CD4-positive, alpha-beta T cell treated with Interleukin-17A for 1 hour (primary cell): ENCODE data around the gene PDIA6.
A peak's percentile ranks its signal among the peaks of the same experiment; 100 is the strongest.
"Not testable (repeated sequence)": the region's sequence is repeated elsewhere in the genome, so short reads cannot be mapped to it uniquely, and the experiment has no call there.

ENCODE experiments used
- DNase-seq: peaks from one replicate; pipeline ENCODE4 v3.0.0-alpha.2; 2020

The PDIA6 gene

DNA sequence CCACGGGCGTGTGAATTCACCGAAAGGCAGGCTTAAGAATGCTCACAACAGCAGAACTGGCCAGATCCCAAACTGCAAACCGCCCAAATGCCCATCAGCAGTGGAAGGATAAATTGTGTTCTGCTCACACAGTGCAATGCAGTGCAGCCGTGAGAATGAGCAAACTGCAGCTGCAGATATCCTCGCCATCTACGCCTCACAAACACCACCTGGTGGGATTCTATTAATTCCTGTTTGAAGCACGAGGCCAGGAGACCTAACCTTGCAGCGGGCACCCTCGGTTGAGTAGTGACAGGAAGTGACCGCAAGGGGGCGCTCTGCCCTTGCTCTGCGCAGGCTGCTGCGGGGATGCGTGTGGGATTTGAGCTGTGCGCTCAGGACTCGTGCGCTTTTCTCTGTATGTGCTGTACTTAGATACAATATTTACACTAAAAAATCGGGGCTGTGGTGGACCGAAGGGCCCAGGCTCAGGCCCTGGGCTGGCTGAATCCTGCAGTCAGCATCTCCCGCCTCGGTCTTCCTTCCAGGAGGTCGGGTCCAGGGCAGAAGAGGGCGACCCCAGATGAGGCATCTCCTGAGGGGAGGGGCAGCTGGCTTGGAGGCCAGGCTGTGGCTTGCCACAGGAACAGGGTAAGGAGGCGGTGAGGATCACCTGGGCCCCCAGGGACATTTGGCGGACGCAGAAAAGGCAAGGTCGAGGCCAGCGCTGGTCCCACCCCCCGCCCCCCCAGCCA is 19.8 kb upstream of the PDIA6 start:
- peak; percentile 80 for DNase-seq

DNA sequence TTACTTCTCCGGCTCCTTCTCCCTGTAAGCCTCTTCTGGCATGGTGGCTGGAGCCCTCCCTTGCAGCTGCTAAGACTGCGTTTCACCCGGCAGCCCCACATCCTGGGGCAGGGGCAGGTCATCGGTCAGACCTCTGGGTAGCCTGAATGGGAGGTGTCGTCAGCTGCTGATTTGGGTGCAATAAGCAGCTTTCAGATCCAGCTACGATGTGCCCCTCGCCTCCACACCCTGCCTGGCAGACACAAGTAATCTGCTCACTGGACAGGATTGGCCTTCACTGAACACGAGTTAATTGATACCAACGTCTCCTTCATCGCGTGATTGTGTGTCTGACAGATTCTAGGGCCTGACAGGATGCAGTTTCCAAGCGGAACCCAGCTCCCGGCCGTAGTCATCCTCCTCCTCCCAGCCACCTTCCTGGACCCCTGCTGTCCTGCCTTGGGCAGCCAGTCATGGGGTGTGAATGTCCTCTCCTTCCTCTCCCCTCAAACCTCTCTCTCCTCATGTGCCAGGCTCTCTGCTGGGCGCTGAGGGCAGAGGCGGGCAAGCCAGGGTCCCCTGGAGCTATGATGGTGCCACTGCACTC is 18.9 kb upstream of the PDIA6 start:
- DNase-seq, result no peak

GRCh38 chr2:10830641-10831399 is 18.2 kb upstream of the PDIA6 start:
- DNase-seq, result no peak

DNA sequence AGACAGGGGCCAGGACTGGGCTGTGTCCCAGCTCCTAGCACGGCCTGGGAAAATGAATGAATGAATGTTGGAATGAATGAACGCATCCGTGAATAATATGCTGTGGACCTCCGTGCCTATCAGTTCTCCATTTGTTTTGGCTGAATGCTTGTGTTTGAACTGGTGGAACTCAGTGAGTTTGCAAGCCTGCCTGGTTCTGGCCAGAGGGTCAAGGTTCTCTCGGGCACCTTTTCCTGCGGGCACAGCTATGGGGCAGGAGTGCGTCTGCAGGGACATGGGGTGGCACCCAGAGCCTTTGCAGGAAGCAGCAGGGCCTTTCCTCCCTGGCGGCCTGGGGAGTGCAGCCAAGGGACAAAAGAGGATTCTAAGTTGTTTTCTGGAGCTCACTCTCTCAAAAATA is 17.6 kb upstream of the PDIA6 start:
- DNase-seq, result no peak

DNA sequence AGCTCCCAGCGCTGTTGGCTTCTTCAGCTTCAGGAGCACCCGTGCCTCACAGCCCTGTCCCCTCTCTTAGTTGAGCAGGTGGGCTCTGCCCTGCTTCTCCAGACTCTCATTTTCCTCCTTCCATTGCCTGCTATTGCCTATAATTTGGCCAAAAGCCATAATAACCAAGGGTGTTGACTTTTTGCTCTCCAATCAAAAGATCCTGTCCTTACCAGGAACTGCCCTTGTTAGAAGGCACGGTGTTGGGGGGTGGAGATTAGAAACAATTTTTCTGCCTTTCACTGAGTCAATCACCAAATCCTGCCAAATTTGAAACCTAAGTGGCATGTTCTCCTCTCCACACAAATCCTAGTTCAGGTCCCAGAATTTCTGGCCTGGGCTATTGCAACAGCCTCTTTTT is 16.7 kb upstream of the PDIA6 start:
- DNase-seq, result no peak

- DNase-seq, result no peak
These were observed 15.8 kb upstream of the PDIA6 start for GRCh38 chr2:10828346-10828745.

DNA sequence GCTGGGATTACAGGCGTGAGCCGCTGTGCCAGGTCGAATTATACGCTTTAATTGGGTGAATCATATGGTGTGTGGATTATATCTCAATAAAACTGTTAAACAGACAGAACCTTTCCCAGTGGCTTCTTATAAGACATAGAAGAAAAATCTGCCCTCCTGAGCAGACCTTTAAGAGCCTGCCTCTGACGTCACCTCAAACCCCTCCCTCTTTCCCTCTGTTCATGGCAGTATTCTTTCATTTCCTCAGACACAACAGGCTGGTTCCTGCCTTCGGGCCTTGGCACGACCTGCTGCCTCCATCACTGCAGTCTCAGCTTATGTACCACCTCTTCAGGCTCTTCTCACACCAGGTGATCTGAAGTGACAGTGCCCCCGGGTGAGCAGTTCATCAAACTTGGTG is 14.0 kb upstream of the PDIA6 start:
- no peak for DNase-seq

DNA sequence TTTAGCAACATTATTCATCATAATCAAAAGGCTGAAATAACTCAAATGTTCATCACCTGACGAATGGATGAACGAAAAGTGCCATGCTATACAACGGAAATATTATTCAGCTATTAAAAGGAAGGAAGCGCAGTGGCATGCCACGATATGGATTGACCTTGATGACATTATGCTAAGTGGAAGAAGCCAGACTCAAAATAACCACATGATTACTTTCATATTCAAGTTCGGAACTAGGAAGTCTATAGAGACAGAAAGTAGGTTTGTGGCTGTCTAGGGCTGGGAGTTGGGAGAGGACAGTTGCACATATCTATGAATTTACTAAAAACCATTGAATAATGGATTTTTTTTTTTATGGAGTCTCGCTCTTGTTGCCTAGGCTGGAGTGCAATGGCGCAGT is 13.4 kb upstream of the PDIA6 start:
- no peak for DNase-seq

GRCh38 chr2:10824191-10824590 is 11.6 kb upstream of the PDIA6 start:
- no peak for DNase-seq

- DNase-seq, result no peak
These were observed 8.6 kb upstream of the PDIA6 start for GRCh38 chr2:10820978-10821695.

- DNase-seq, result no peak
These were observed 8.0 kb upstream of the PDIA6 start for GRCh38 chr2:10820562-10820961.

- no peak for DNase-seq
These were observed 7.2 kb upstream of the PDIA6 start for GRCh38 chr2:10819714-10820314.

- DNase-seq, result no peak
These were observed 6.4 kb upstream of the PDIA6 start for GRCh38 chr2:10818984-10819383.

DNA sequence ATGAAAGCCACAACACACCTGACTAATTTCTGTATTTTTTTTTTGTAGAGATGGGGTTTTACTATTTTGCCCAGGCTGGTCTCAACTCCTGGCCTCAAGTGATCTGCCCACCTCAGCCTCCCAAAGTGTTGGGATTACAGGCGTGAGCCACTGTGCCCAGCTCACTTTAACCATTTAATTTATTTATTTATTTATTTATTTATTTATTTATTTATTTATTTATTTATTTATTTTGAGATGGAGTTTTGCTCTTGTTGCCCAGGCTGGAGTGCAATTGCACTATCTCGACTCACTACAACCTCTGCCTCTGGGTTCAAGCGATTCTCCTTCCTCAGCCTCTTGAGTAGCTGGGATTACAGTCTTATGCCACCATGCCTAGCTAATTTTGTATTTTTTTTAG is 5.7 kb upstream of the PDIA6 start:
- DNase-seq, result not testable (repeated sequence)

DNA sequence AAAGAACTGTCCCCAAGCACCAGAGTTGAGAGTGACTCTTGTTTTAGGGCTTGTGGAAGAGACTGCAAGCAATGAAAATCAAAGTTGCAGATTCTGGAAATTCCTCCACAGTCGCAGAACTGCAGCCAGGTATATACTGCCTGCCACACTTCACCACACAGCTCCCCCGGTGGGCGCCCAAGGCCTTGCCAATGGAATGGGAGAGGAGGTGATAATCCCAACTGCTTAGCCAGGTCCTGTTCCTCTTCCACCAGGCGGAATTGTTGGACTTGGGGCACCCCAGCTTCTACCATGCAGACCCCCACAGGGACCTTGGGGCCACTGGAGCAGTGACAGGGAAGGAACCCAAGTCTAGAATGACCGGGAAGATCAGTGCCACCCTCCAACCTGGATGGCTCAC is 4.8 kb upstream of the PDIA6 start:
- DNase-seq, result no peak

DNA sequence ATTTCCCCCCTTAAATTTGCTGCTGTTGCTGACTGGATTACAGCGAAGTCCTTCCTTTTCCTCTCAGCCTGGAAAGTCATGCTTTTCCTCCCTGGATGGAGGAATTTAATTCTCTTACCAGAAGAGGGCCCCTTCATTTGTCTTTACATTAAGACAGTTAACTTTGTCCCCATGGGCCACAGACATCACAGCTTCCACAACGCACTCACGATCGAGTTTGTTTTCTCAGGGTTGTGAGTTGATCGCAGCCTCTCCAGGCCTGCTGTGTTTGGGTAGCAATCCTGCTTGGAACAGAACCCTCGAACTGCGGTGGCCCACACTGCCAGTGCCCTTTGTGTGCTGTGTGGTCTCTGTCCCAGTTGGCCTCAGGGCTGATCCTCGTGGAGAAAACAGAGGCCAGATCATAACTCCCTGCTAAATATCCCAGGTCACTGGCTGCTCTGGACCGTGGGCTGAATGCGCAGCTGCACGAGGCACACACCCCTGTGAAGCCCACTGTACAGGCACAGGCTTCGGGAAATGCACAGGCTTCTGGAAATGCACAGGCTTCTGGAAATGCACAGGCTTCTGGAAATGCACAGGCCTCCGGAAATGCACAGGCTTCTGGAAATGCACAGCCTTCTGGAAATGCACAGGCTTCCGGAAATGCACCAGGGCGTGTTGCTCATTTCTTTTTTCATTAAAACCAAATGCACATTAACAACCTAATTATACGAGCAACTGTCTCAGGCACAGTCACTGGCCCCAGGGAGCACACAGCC is 2.2 kb upstream of the PDIA6 start:
- no peak for DNase-seq

GRCh38 chr2:10814142-10814541 is 1.6 kb upstream of the PDIA6 start:
- no peak for DNase-seq

DNA sequence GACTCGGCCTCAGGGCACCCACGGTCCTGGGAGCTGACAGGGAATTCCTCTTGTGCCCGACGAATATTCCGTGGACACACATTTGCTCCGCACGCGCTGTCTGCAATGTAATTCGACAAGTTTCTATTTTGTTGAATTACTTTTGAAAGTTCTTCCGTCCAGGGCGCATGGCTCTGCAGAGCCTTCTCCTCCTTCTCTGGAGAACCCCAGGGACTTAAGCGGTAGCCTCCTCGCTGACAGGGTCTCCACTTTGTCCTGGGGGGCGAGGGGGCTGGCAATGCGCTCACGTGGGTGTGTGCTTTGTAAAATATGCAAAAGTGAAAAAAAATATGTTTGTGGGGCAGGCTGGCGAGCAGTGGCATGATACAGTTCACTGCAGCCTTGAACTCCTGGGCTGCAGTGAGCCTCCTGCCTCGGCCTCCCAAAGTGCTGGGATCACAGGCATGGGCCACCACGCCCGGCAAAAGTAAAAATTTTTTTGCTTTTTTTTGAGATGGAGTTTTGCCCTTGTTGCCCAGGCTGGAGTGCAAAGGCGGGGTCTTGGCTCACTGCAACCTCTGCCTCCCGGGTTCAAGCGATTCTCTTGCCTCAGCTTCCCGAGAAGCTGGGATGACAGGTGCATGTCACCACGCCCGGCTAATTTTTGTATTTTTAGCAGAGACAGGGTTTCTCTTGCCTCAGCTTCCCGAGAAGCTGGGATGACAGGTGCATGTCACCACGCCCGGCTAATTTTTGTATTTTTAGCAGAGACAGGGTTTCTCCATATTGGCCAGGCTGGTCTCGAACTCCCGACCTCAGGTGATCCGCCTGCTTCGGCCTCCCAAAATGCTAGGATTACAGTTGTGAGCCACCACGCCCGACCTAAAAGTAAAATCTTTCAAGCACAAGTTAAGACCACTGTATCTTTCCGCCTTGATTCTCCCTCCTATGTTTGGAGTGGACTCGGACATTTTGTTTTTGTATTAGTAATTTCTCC is 866 bp upstream of the PDIA6 start:
- DNase-seq, result not testable (repeated sequence)

DNA sequence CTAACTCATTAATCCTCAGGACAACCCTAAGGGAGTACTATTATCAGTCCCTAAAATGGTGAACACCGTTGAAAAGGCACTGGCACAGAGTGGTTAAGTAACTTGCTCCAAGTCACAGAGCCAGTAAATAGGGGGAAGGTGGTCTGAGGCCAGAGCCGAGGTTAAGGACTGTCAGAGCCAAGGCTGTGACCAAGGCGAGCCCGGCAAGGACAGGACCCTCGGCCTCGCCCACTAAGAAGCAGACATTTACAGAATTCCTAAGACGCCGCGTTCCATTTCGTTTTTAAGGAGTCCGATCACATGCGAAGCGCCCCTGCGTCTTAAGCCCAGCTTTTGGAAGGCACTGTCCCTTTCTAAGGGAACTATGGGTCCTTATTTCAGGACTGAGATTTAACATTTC is 1.1 kb downstream of the PDIA6 start:
- DNase-seq, result no peak

- DNase-seq, result peak; percentile 58
These were observed 2.1 kb downstream of the PDIA6 start for GRCh38 chr2:10810202-10811161.
